K562 (cell line): ENCODE results near the gene PTPRU. TPM values are rescaled to one million over a fixed set of nuclear protein-coding genes. Genes with fewer than 3 reads are reported as not detected.

Experiments
- MGA ChIP-seq: fragments of 450-650 bp; IDR thresholded peaks from 2 replicates; pipeline ENCODE4 v1.6.1; 2016; ENCODE audit warnings: mild to moderate bottlenecking, moderate library complexity
- RBM25 ChIP-seq: fragments of 200-400 bp; formaldehyde crosslinking; IDR thresholded peaks from 2 replicates; pipeline ENCODE4 v1.6.1; 2018; ENCODE audit warnings: low read length, low read depth, moderate library complexity; ENCODE audit not compliant: severe bottlenecking
- polyA plus RNA-seq, 8 experiments: library from polyadenylated mRNA; depleted of rRNA in 4 of 8; stranded (reverse) in 5 of 8; unstranded in 3 of 8; fragments of >200 nt; fragmentation: Nextera tagmentation in 2 of 8; fragmentation: Illumina TruSeq in 1 of 8; extraction: Ambion mirVana in 2 of 8; extraction: Trizol in 1 of 8; gene quantifications; 2 replicates each; pipeline versions ENCODE4 v1.2.1 to v1.2.3, GENCODE V29; 2011 to 2014; ENCODE audit warnings: inconsistent platforms in 1 of 8, missing spikeins in 1 of 8
- total RNA-seq, 7 experiments: library from RNA; depleted of rRNA in 6 of 7; stranded (reverse); fragments of >200 nt in 6 of 7; fragmentation: Illumina TruSeq in 2 of 7; extraction: Trizol in 2 of 7; gene quantifications; 2 replicates each; pipeline versions ENCODE4 v1.2.1 to v1.2.3, GENCODE V29; 2011 to 2021; ENCODE audit warnings: low replicate concordance in 1 of 7

The PTPRU gene
- total and polyA plus RNA-seq, 9 of the 15 experiments (the other 6 are each of a cell fraction or from before 2014, with no cell fraction given) = 0.01 to 2.9 (median 1.0) TPM

DNA sequence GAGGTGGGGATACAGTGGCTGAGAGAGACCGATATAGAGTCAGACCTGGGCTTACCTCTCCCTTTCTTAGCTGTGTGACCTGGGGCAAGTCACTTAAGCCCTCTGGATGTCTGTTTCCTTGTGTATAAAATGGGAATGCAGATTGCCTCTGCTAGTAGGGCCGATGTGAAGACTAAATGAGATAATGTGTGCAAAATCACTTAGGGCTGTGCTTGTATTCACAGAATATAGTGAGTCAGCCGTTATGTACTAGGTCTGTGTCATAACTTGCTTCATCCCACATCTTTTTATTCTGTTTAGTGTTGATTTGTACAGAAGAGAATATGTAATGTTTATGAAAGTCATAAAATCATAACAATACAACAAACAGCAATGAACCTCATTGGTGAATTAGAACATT lies 56.0 kb downstream of the PTPRU start (continued):
- TF ChIP-seq MGA (no peak), RBM25 (no peak)
